ENCODE results near the gene ZGPAT. TPM values are rescaled to one million over a fixed set of nuclear protein-coding genes. Genes with fewer than 3 reads are reported as not detected.

ZGPAT gene
- total RNA-seq, 2 donors from 2014 or later = 28.8 to 29.5 TPM

DNA sequence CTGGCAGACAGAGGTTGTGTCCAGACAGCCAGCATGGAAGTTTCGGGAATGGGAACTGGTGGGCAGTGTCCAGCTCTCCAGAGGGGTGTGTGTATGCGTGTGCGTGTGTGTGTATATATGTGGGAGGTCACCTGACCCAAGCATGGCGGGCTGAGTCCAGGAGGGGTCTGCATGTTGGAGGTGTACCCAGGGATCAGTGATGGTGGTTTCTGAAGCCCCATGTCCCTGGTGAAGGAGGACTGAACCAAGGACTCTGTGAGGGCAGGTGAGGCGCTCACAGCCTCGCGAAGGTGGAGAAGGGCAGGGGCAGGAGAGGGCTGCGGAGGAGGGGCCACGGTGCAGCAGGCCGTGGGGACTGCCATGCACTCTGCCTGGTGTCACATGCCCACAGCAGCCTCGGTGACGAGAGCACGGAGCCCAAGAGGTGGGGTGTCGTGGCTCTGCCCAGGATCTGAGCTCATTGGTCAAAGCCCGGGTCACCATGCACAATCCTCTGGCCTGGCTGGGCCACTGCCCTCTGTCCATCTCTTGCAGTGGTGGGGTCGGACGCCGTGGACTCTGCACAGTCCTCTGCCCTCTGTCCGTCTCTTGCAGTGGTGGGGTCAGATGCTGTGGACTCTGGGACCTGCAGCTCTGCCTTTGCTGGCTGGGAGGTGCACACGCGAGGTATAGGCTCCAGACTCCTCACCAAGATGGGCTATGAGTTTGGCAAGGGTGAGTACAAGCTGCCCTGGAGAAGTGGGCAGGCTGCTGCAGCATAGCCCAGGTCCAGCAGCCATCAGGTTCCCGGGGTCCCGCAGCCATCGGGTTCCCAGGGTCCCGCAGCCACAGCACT lies 26.5 kb downstream of the ZGPAT start:
- peak overlapping the region; percentile 52 for H3K27ac Mint-ChIP-seq
- no peaks in the 10 kb centered on the region for H3K9me3 Mint-ChIP-seq
- DNase-seq = peak; percentile 45
- H3K4me3 Mint-ChIP-seq = no peak overlapping the region
- Histone ChIP-seq H3K27me3 (ENCODE audit: control insufficient read depth, insufficient read depth, low read length, poor library complexity, severe bottlenecking) (no peaks in the 10 kb centered on the region), H3K9me3 (ENCODE audit: control insufficient read depth, low read length) (no peaks in the 10 kb centered on the region), H3K4me3 (ENCODE audit: low read length) (no peak overlapping the region), H3K36me3 (ENCODE audit: control insufficient read depth, insufficient read depth, low read length) (peaks cover 35% of the 10 kb centered on the region), H3K4me1 (ENCODE audit: control insufficient read depth, insufficient read depth, low read length) (no peaks in the 10 kb centered on the region), H3K9ac (ENCODE audit: extremely low read depth, low read length, poor library complexity, severe bottlenecking) (no peak overlapping the region), H3K27ac (ENCODE audit: low read depth, low read length) (no peak overlapping the region)
- TF ChIP-seq, protein P1, sequence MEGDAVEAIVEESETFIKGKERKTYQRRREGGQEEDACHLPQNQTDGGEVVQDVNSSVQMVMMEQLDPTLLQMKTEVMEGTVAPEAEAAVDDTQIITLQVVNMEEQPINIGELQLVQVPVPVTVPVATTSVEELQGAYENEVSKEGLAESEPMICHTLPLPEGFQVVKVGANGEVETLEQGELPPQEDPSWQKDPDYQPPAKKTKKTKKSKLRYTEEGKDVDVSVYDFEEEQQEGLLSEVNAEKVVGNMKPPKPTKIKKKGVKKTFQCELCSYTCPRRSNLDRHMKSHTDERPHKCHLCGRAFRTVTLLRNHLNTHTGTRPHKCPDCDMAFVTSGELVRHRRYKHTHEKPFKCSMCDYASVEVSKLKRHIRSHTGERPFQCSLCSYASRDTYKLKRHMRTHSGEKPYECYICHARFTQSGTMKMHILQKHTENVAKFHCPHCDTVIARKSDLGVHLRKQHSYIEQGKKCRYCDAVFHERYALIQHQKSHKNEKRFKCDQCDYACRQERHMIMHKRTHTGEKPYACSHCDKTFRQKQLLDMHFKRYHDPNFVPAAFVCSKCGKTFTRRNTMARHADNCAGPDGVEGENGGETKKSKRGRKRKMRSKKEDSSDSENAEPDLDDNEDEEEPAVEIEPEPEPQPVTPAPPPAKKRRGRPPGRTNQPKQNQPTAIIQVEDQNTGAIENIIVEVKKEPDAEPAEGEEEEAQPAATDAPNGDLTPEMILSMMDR (conservative IDR thresholded peaks at IDR 0.05) = no peak
- peaks cover 1% of the 10 kb centered on the region for H3K27me3 Mint-ChIP-seq (ENCODE audit: insufficient read depth)
- peaks cover 21% of the 10 kb centered on the region for H3K36me3 Mint-ChIP-seq (ENCODE audit: low read depth)
- no peaks in the 10 kb centered on the region for H3K4me1 Mint-ChIP-seq
- 93 to 94% methylated on average over 20 to 25 of the region's 25 CpGs for WGBS, 2 experiments (ENCODE audit: insufficient coverage in 1 of 2, insufficient read length in 1 of 2)

GRCh38 chr20:63734946-63735858 lies 27.4 kb downstream of the ZGPAT start:
- Histone ChIP-seq H3K9ac (ENCODE audit: extremely low read depth, low read length, poor library complexity, severe bottlenecking) (no peak overlapping the region), H3K9me3 (ENCODE audit: control insufficient read depth, low read length) (no peaks in the 10 kb centered on the region), H3K4me1 (ENCODE audit: control insufficient read depth, insufficient read depth, low read length) (no peaks in the 10 kb centered on the region), H3K4me3 (ENCODE audit: low read length) (no peak overlapping the region), H3K36me3 (ENCODE audit: control insufficient read depth, insufficient read depth, low read length) (peaks cover 27% of the 10 kb centered on the region), H3K27me3 (ENCODE audit: control insufficient read depth, insufficient read depth, low read length, poor library complexity, severe bottlenecking) (no peaks in the 10 kb centered on the region), H3K27ac (ENCODE audit: low read depth, low read length) (no peak overlapping the region)
- Mint-ChIP-seq H3K27ac (no peak overlapping the region), H3K4me1 (no peaks in the 10 kb centered on the region), H3K27me3 (ENCODE audit: insufficient read depth) (peaks cover 1% of the 10 kb centered on the region), H3K36me3 (ENCODE audit: low read depth) (peaks cover 17% of the 10 kb centered on the region), H3K4me3 (no peak overlapping the region), H3K9me3 (no peaks in the 10 kb centered on the region)
- DNase-seq = no peak
- 95% methylated on average over 42 to 48 of the region's 48 CpGs for WGBS, 2 experiments (ENCODE audit: insufficient coverage in 1 of 2, insufficient read length in 1 of 2)
- TF ChIP-seq, protein P1 (conservative IDR thresholded peaks at IDR 0.05) = no peak

DNA sequence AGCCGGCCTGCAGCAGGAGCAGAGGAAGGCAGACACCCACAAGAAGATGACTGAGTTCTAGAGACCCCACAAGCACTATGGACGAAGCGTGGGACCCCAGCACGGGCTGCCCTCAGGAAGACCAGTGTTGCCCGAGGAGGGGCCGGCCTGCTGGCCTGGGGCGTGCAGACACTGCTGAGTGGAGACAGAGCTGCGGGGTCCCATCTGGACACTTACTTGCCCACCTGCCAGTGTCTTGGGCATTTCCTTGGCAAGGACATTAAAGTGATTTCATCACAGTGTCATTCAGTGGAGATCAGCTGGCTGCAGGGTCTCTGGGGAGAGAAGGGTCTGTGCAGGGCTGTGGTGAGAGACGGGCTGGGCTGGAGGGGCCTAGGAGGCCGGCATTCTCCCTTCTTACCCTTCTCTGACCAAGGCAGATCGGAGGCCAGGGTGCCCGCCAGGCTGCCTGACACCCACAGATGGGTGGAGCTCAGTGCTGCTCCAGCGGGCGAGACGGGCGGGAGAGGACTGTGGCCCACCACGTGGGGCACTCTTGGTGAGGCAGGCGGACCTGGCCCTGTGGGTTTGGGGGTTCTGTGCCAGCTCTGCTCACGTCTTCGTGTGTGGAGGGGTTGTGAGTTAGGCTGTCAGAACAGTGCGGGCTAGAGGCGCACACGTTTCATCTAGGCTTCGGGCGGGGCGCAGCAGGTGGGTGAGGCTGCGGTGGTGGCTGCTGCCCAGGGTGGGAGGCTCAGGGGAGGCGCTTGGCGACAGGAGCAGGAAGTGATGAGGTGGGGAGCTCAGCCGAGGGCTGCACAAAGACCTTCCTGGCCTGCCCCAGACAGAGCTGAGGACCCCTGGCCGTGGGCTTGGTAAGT lies 28.2 kb downstream of the ZGPAT start, which contains the start of gene LIME1:
Gene LIME1 (plus strand): TSS at position 806 of the 860 bp plus-strand sequence. CDS start 886 bp downstream, outside the sequence.
- H3K9ac ChIP-seq (ENCODE audit: extremely low read depth, low read length, poor library complexity, severe bottlenecking) = no peak within 1 kb of the TSS
- H3K27me3 ChIP-seq (ENCODE audit: control insufficient read depth, insufficient read depth, low read length, poor library complexity, severe bottlenecking) = no peaks in the 10 kb centered on the region
- 90 to 93% methylated on average over 19 to 31 of the region's 31 CpGs for WGBS, 2 experiments (ENCODE audit: insufficient coverage in 1 of 2, insufficient read length in 1 of 2)
- no peak within 1 kb of the TSS for H3K4me3 Mint-ChIP-seq
- H3K9me3 ChIP-seq (ENCODE audit: control insufficient read depth, low read length) = no peaks in the 10 kb centered on the region
- H3K4me1 Mint-ChIP-seq = no peaks in the 10 kb centered on the region
- TF ChIP-seq, protein P1 (conservative IDR thresholded peaks at IDR 0.05) = no peak
- H3K36me3 Mint-ChIP-seq (ENCODE audit: low read depth) = peaks cover 17% of the 10 kb centered on the region
- H3K27me3 Mint-ChIP-seq (ENCODE audit: insufficient read depth) = peaks cover 1% of the 10 kb centered on the region
- H3K4me1 ChIP-seq (ENCODE audit: control insufficient read depth, insufficient read depth, low read length) = peaks cover under 1% of the 10 kb centered on the region
- H3K9me3 Mint-ChIP-seq = no peaks in the 10 kb centered on the region
- peak; percentile 48 for DNase-seq
- H3K36me3 ChIP-seq (ENCODE audit: control insufficient read depth, insufficient read depth, low read length) = peaks cover 26% of the 10 kb centered on the region
- H3K4me3 ChIP-seq (ENCODE audit: low read length) = no peak within 1 kb of the TSS
- no peak within 1 kb of the TSS for H3K27ac ChIP-seq (ENCODE audit: low read depth, low read length)
- H3K27ac Mint-ChIP-seq = no peak within 1 kb of the TSS
